GM18511 (cell line): ENCODE measurements around the gene SEZ6L2.
"Not testable (repeated sequence)": the region's sequence is repeated elsewhere in the genome, so short reads cannot be mapped to it uniquely, and the experiment has no call there.

ENCODE experiments used
- ATAC-seq: cut with Tn5 transposase; IDR thresholded peaks from one replicate; pipeline ENCODE4 v1.9.1; 2021; ENCODE audit warnings: mild to moderate bottlenecking, moderate library complexity; ENCODE audit not compliant: unreplicated experiment

The SEZ6L2 gene

GRCh38 chr16:29891525-29892457 lies 7.6 kb downstream of the SEZ6L2 start:
- no peak for ATAC-seq

GRCh38 chr16:29889372-29889771 lies 10.0 kb downstream of the SEZ6L2 start:
- ATAC-seq, result not testable (repeated sequence)

DNA sequence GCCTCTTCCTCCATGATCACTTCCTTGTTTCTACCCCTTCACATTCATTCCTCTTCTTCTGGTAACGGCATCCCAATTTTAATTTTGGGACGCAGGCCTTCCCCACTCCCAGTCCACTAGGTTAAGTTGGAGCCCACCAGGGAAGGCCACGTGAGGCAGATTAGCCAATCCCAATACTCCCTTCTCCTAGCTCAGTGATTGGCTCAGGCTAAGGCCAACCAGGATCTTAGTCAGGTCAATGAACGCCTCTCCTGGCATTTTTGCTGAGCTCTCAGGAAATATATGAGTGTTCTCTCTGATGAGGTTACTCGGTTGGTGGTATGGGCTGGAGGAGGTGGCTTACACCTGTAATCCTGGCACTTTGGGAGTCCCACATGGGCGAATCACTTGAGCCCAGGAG lies 15.4 kb downstream of the SEZ6L2 start:
- ATAC-seq, result no peak

DNA sequence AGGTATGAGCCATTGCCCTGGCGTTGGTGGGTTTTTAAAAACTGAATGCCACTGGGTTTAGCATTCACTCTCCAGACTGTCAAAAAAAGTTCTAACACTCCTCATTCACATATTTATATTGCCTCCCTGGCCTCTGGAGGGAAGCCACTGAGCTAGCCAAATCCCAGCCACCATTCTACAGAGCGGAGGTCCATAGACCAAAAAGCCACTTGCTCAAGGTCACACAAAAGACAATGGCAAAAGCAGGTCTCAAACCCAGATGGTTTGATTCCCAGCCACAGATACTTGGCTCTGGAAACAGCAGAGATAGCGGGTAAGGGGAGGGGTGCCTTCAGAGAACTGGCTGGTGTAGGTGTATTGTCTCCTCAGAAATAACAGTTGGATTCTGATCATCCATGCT lies 18.3 kb downstream of the SEZ6L2 start:
- ATAC-seq, result no peak

DNA sequence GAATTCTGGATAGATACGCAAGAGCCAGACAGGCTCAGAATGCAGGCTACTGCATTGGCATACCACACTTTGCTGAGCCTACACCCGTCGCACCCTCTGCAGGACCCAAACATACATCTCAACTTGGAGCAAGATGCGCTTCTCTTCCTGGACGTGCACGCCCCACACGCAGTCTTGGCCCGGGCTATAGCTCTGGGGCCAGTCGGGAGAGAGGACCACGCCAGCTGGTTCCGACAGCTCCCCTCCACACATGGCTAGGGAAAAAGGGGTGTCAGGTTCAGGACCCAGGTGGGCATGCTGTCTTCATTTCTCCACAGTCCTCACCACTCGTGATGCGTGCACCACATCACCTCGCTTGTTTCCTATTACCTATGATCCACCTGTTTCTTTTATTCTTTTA lies 21.2 kb downstream of the SEZ6L2 start:
- no peak for ATAC-seq

- ATAC-seq, result no peak
Measured at GRCh38 chr16:29877266-29877961, 21.9 kb downstream of the SEZ6L2 start.

GRCh38 chr16:29876594-29877249 lies 22.6 kb downstream of the SEZ6L2 start:
- no peak for ATAC-seq

DNA sequence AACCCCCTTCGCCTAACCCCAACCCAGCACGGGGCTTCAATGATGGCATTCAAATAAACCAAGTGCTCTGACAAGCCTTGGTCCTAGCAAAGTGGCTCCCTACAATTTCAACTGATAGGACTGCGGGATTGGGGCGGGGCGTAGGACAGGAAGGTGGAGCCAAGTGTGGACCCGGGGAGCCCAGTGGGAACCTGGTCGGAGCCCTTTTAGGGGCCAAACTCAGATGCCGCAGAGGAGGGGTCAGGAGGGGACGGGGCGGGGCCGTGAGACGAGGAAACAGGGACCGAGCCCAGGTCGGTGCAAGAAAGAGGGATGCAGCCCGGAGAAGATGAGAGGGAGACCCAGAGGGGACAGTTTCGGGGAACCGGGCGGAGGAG lies 23.1 kb downstream of the SEZ6L2 start:
- ATAC-seq, result no peak

- ATAC-seq, result no peak
Measured at GRCh38 chr16:29875206-29875605, 24.1 kb downstream of the SEZ6L2 start.

- no peak for ATAC-seq
Measured at GRCh38 chr16:29873319-29873718, 26.0 kb downstream of the SEZ6L2 start.

DNA sequence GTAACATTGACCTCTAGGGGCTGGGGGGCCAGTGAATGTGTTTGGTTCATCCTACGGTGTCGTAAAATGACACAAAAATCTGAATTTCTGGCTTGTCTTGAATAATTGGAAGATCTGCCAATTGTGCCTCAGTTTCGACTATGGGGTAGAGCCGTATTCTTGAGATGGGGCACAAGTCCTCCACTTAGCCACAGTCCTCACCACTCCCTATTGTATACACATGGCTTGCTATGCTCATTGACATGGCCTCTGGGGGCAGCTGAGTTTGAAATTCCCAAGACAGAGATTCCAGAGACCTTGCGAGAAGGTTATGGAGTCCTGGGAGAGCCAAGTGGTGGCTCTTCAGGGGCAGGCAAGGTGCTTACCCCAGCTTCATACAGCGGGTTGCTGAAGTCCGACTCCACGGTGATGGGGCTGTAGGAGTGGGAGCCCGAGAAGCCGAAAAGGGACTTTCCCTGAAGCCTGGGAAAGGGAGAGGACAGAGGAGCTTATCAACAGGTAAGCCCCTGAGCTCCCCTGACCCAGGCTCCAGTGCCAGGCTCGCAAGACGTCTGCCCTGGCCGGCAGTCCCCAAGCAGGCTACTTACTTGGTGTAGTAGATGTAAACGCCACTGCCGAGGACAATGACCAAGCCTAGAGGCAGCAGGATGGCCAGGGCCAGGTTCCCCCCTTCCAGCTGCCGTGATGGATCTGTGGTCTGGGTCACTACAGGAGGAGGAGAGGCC lies 27.4 kb downstream of the SEZ6L2 start:
- no peak for ATAC-seq

DNA sequence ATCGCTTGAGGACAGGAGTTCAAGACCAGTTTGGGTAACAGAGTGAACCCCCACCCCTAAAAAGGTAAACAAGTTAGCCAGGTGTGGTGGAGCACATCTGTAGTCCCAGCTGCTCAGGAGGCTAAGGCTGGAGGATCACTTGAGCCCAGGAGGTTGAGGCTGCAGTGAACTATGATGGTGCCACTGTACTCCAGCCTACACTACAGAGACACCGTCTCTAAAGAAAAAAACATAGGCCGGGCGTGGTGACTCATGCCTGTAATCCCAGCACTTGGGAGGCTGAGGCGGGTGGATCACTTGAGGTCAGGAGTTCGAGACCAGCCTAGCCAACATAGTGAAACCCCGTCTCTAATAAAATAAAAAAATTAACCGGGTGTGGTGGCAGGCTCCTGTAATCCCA lies 30.3 kb downstream of the SEZ6L2 start:
- not testable (repeated sequence) for ATAC-seq

GRCh38 chr16:29868396-29869009 lies 30.8 kb downstream of the SEZ6L2 start:
- no peak for ATAC-seq

DNA sequence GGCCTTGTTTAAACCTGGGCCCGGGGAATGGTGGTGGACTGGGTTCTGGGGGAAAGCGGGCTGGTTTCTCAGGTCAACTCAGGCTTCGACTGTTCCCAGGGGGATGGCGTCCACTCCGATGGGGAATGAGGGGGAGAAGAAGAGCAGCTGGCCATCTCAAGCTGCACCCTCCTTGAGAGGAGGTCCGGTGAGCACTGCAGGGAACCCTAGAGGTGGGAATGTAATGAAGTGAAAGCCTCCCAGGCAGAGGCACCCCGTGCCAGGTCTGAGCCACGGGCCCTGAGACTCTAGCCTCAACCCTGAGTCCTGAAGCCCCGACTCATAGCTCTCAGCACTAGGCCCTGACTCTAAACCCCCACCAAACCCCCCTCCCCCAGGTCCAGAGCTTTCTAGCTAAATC lies 35.1 kb downstream of the SEZ6L2 start:
- ATAC-seq, result no peak

- ATAC-seq, result no peak
Measured at GRCh38 chr16:29863669-29863984, 35.7 kb downstream of the SEZ6L2 start.

DNA sequence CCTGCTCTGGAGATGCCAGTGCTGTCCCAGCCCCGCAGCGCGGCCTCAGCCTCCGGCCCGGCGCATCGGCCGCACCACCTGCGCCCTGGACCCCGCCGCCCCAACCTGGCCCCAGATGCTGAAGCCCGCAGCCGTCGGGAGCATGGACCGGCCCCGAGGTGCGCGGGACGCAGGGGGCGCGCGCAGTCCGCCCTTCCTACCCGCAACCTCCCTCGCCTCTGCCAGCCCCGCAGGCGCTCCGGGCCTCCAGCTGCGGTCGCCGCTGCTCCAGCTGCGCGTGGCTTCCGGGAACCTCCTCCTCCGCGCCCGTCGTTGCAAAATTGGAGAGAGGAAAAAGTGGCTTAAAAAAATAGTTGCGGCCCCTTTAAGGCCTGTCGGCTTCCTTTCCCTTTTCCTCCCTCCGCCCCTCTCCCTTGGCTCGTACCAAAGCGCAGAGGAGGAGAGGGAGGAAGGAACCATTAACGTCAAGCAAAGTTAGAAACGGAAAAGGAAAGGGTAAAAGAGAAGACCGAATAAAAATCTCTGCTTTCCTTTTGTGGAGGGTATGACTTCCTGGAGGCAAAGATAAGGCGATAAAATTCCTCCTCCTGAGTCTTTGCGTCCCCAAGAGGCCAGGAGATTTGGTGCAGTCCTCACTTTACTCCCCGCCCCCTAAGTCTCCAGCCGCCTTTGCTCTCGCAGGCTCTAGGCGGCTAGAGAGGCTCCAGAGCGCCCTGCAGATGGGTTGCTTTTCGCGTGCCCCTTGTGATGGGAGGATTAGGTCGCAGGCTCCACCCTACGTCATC lies 36.3 kb downstream of the SEZ6L2 start, which contains the start of gene CDIPT:
Gene CDIPT, minus strand, starts transcription at position 343 of the 785 bp plus-strand sequence. CDS start 369 bp downstream, outside the sequence.
- ATAC-seq, result peak; percentile 92

DNA sequence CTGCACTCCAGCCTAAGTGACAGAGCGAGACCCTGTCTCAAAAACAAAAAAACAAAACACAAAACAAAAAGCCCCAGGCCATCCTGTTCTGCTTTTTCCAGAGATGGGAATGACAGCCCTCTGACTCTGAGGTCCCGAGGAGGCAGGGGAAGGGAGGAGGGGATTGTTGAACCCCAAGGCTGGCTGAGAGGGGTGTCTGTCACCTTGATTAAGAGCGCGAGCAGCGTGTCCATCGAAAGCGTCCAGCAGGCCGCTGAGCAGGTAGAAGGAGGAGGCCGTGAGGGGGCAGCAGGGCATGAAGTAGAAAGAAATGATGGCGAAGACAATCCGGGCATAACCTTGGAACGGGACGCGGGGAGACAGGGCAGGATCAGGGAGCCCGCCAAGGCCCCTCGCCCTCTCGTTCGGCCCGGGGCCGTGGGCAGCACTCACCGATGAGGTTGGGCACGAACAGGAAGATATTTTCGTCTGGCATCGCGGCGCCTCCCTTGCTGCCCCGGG lies 36.9 kb downstream of the SEZ6L2 start:
- peak; percentile 13 for ATAC-seq

- no peak for ATAC-seq
Measured at GRCh38 chr16:29860218-29860617, 39.1 kb downstream of the SEZ6L2 start.

DNA sequence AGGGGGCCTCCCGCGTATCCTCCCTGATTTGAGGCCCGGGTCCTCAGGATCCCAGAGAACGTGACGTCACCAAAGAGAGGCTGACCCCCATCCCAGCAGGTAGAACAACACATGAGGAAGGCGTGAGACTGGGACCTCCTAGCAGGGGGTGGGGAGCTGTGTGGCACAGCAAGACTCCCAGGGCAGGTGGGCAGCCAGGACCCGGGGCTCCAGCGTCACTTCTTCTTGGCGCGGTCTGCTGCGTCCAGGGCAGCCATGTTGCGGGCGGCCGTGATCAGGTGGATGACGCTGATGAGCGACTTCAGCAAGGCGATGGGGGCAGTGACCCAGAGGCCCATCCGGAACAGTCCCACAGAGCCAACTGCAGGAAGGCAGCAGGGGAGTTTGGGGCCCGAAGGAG lies 40.4 kb downstream of the SEZ6L2 start:
- no peak for ATAC-seq
